GM19025 (cell line): Measurements from ENCODE around the gene MRPL10.

Experiments
- ATAC-seq: cut with Tn5 transposase; IDR thresholded peaks from one replicate; pipeline ENCODE4 v1.9.1; 2021; ENCODE audit warnings: mild to moderate bottlenecking, low read depth, moderate library complexity; ENCODE audit not compliant: unreplicated experiment

The MRPL10 gene

DNA sequence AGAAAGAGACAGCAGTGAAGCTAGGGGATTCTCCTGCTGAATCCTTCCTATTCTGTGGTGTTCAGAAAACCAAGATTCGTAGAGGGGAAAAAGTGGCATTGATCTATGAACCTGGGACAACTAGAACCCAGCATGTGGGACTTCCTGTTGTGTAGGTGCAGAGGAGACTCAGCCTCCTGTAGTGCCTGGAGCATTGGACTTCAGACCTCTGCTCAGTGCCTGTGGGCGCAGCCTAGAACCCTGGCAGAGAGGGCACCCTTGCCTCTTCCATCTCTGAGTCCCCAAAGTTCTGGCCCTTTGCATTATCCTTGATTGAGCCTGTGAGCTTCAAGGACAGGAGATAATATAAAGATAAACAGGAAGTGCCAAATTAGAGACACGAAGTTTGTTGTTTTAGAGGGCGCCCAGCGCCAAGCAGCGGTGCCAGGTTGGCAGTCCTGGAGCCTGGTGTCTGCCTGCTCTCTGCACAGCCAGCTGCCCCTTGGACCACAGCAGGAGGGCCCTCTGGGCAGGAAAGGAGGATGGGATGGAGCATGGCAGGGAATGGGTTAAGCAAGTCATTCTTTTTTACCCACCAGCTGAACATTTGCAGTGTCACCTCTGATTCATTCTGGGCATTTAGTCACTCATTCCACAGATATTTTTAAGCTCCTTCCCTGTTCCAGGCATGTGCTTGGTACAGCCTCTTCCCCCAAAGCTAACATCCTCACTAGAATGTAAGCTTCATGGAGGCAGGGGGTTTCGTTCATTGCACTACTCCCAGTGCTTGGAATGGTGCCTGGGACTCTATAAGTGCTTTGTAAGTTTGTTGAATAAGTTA, 31.5 kb upstream of the MRPL10 start:
- no peak for ATAC-seq

DNA sequence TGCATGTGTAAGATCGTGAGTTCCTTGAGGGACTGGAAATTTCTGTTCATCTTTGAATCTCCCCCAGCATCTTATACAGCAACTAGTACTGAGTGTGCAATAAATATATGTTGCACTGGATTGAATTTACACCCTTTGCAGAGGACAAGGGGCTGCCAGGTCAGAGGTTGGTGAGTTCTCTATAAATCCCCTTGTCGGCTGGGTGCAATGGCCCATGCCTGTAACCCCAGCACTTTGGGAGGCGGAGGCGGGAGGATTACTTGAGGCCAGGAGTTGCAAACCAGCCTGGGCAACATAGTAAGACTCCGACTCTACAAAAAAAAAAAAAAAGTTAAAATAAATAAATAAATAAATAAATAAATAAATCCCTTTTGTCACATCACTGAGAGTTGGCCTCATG, 29.0 kb upstream of the MRPL10 start:
- ATAC-seq, result no peak

DNA sequence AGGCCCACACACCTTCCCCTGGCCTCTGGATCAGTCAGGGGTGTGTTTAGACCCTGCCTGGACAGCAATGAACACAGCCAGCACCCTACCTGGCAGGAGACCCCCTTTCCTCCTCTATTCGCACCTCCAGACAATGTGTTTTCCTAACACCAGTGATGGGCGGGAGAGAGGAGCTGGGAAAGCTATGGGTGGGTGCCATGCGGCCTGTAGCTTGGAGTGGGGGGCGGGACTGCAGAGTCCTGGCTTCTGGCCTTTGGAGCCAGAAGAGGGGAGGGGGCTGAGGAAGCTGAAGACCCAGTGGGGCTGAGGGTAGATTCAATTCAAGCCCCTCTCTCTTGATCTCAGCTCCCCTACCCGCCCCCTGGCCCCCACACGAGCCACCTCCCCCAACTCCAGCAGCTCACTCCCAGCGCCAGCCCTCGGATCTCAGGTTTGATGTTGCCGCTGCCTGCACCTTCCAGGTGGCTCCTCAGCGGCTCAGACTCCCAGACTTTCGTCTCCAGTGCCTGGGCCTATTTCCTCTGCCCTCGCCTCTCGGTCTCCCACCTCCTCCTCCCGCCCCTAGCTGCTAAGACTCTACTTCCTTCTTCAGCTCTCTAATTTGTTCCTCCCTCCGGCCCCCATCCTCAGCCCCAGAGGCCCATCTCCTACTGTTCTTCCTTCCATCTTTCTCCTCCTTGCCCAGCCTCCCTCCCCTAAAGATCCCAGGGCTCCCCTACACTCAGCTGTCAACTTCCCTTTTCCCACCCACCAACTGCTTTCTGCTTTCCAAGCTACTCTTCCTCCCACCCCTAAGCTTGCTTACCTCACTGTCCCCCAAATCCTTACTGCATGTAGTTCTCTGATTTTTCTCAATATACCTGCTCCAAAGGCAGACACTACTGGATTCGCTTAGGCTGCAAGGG, 26.5 kb upstream of the MRPL10 start:
- no peak for ATAC-seq

DNA sequence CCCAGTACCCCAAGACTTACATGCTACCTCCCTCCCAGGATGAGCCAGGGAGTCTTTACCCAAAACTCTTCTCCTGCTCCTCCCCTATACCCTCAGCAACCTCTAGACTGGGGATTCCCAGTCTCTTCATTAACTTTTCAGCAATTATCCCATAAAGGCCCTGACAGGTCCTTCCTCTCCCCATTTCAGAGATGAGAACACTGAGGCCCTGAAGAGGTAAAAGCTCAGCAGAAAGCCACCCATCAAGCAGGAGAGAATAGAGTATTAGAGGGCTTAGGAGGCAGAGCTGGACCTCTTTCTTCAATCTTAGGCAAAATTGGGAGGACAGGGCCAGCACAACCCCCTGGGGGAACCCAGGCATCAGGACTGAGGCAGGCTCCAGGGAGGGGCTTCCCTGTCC, 25.5 kb upstream of the MRPL10 start:
- ATAC-seq, result no peak

DNA sequence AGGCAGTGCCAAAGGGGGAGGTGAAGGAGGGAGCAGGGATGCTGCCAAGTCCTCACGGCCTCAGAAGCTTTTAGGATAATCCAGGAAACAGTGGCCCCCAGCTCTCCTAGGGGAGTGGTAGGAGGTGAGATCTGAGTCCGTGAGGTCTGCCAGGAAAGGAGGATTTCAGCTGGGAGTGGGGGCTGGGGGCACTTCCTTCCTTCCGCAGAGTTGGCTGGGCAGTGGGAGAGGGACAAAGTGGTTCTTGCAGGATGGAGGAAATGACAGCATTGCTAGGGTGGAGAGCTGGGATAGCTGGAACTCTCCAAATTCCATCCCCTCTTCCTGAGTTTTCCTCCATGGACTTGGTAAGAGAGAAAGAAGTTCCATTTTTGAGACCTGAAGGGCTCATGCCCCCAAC, 24.4 kb upstream of the MRPL10 start:
- no peak for ATAC-seq

DNA sequence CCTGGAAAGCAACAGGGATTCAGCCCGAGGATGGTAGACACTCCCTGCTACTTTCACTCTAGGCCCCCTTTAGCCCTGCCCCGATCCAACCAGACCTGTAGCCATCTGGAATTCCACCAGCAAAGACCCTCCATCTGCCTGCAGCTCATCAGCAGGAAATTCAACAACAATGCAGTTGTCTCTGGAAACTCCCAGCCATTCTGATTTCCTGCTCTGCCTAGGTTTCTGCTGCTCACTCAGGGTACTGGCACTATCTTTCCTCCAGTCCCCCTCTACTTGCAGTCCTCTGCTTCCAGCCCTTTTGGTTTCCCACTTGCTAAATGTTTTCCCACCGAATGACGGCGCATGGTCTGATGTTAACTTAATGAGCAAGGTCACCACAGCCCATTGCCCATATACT, 22.3 kb upstream of the MRPL10 start:
- ATAC-seq, result no peak

DNA sequence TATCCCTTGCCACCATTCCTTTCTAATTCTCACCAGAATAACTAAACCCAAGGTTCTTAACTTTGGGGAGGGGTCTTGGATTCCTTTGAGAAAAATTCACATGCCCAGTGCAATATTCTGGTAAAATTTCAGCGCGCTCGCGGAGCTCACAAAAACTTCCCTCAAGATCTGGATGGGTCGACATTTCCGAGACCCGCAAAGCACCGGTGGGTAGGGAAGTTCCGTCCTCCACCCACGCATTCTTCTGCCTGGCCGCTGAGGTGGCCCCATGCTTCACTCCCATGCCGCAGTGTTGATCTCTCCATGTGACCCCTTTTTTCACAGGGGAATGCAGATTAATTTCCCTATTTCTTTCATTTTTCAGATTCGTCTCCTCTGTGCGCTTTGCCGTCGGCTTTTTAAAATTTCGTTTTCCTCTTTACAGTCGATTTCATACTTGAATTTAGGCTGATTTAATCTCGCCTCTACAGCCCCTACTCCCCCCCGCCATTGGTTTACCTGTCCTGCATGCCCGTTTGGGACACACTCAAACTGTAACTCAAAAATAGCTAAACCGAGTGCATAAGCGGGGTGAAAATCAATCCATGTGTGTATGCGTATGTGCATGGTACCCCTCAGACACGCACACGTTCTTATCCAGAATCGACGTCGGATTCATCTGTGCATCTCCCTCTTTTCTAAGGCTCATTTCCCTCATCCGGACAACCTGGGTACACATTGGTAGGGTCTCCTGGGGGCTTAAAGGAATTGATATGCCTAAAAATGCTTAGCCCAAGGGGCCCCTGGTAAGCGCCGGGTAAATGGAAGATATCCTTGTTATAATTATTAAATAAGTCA, 21.0 kb upstream of the MRPL10 start:
- no peak for ATAC-seq

DNA sequence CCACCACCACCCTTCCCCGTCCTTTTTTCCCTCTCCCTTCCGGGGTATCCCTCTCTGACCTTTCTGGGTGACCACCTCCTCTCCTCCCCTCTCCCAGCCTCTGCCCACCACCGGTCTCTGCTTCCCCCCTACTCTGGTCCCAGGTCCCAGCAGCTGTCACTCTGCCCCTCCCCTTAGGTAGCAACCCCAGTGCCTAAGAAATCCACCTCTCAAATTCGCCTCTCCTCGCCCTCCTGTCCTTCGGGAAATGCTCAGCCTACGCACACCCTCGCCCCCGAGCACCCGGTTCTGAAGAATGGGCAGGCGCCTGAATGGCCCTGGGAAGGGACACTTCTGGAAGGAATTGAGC, 20.4 kb upstream of the MRPL10 start:
- no peak for ATAC-seq

DNA sequence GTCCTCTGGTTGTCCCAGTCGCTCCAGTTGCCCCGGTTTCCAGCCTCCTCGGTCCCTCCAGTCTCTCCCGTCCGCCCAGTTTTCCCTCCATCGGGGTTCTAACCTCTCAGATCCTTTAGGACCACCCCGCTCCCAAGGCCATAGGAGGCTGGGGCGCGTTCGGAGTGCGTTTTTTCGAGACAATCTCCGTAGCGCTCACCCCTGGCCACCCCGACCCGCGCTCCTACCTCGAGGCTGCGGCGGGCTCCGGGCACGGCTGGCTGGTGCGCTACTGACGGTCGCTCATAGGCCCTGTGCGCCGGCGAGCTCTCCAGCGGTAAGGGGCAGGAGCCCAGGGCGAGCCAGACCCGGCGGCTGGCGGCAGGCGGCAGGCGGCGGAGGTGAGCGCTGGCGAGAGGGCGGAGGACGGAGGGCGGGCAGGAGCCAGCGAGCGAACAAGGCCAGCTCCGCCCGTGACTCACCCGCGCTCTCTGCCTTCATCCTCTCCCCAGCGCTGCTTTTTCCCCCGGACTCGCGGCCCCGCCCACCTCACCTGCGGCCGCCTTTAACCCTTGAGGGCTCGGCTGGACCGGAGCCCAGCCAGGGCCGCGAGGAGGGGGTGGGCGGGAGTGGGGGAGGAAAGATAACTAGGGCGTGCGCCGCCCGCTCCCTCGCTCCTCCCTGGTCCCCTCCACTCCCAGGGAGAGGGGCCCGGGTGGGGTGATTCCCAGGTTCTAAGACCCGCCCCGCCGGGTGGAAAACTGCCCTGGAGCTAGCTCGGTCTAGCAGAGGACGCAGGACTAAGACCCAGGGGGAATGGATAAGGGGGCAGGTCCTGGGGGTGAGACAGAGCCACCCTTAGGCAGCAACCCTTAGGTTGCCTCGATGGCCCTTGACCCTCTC, 19.6 kb upstream of the MRPL10 start, which contains the start of gene SP6:
TSS of gene SP6 (minus strand) at position 472 of the 882 bp plus-strand sequence. CDS start 2,734 bp downstream, outside the sequence.
- ATAC-seq, result no peak

DNA sequence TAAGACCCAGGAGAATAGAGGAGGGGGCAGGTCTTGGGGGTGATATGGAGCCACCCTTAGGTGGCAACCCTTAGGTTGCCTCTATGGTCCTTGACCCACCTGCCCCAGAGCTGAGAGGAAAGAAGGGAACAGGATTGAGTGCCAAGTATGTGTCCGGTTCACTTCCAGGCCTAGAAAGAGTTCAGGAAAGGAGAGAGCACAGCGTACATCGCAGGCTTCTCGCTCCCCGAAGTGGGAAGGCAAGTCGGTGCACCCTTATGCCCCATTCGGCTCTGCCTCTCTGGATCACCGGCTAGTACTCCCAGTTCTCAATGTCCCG, 19.0 kb upstream of the MRPL10 start:
- no peak for ATAC-seq

DNA sequence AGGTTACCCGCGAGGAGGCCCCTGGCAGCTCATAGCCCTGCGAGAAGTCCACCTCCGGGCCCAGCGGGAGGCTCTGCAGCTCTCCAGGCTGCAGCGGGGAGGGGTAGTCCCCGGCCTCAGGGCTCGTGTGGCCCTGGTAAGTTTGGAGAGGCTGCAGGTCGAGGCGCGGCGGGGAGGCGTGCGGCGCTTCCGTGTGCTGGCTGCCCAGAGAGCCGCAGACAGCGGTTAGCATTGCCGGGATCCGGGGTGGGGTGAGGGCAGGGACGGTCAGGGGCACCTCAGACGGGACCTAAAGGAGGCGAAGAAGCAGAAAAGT, 16.8 kb upstream of the MRPL10 start:
- no peak for ATAC-seq

DNA sequence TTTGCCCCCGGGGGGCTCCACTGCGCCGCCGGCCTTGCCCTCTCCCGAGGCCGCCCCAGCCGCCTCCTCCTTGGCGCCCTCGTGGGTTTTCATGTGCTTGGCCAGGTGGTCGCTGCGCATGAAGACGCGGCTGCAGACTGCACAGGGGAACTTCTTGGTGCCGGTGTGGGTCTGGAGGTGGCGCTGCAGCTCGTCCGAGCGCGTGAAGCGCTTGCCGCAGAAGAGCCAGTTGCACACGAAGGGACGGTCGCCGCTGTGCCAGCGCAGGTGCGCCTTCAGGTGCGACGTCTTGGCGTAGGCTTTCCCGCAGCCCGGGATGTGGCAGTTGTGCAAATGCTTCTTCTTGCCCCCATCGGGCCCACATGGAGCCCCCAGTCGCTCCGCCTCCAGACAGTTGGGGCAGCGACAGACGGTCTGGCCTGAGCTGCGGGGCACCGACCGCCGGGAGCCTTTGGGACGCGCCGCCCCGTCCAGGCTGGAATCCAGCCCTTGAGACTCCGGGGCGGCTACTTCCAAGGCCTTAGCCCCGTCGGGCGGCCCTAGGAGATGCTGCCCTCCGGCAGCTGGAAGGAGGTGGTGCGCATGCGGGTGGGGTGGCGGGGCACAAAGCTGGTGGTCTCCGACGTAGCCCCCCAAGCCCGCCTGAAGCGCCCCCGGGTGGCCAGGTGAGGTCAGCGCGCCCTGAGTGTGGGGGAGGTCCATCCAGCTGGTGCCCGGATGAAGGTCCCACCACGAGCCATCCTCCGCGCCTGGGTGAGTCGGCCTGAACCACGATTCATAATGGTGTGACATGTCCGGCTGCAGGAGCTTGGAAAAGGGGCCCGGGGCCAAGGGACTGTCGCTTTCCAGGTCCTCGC, 16.2 kb upstream of the MRPL10 start:
- no peak for ATAC-seq

DNA sequence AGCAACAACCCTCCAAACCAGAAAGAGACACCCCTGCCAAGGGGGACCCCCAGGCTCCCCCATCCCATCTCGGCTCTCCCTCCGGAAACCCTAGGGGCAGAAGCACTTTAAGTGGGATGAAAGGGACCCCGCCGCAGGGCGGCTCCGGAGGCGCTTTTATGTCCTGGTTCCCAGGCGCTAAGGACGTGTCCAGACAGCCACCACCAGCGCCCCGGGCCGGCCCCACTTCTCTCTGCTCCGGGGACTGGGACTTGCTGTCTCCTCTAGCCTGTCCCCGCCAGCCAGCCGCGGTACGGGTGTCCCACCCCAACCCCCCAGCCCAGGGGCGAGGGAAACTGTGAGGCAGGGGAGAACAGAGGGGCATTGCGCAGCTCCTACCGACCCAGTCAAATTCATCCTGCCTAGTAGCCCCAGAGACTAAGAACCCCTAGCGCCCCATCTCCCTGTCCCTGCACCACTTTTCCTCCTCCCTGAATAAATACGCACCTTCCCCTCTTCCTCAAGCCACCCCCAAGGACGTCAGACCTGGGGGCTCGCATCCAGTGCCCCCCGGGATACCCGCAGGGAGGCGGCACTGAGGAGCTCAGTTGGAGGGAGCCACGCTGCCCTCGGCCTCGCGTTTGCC, 15.5 kb upstream of the MRPL10 start:
- ATAC-seq, result no peak

DNA sequence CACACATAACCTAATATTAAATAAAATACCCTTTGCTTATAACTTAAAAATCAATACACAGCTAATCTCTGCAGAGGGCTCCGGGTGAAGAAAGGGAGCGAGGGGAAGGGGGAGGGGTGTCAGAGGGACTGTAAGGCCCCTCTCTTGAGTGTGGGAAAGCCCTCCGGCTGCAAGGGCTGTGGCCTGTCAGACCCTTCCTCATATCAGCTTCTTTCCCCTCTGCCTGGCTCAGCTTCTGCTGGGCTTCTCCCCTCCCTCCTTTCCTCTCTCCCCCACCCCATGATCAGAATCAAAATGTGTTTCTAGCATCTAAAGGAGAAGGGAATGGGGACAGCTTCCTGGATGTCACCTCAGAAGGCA, 14.4 kb upstream of the MRPL10 start:
- ATAC-seq, result no peak

DNA sequence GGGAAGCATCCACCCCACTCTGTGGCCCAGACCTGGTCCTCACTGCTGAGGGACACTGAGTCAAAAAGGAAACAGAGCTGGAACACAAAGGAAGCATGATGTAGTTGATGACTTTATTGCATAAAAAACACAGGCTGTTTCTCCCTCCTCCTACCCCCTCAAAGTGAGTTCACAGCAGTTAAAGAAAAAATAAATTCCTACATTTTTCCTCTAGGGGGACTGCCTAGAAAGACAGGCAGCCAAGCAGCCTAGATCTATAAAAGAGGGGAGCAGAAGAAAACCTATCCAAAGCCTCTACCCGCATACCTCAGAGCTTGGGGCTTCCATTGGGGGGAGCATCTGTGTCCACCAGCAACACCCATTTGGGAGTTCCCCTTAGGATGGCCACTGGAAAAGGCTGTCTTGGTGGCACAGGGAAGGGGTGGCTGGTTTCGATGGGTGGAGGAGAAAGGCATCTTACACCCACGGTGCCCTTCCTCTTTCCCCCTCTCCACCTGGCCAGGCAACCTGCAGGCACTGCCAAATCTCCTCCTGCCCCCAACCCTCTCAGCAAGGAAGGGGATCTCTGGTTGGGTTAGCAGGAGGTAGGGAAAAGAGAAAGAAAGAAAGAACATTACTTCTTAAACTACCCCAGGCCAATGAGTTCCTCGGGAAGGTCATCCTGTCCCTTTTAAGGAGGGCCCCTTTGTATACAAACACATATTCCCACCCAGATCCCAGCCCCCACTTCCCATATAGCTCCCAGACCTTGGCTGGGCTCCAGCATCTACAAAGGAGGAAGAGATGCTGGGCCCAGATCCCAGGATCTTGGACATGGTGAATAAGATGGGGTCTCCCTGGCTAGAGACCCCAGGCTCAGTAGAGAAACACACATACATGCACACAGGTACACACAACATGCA, 13.7 kb upstream of the MRPL10 start:
- ATAC-seq, result no peak

DNA sequence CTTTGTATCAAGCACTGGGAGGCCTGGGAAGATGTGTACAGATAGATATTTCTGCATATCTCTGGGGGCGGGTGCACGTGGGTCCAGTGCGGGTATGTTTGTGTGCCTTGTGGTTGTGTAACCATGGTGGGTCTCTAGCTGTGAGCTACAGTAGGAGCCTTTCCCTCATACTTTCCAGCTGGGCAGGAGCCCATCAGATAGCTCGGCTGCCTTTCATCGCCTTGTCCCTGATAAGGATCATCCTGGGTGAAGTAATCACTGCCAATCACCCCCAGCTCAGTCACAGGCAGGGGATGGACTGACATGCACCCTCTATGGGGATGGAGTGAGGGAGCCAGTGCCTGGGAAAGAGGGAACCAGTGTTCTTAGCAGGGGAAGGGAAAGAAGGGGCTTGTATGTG, 12.9 kb upstream of the MRPL10 start:
- no peak for ATAC-seq

DNA sequence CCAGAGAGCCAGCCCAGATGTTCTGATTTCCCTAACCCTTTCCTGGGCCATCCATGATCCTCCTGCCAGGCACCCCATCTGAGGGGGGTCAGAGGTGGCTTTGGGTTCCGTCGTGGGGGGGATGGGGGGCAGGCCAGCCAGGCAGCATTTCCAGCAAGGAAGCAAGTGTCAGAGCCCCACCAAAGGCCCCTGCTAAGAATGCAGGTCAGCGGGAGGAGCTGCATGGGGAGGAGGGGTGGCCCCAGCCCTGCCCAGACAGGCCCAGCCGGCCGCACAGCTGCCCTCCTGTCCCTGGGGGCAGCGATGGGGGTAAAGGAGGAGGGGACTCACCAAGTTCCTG, 12.0 kb upstream of the MRPL10 start:
- ATAC-seq, result no peak
